Trophoblast cell (in vitro differentiated cells and primary cell): ENCODE measurements around the gene CBR1.
A peak's percentile ranks its signal among the peaks of the same experiment; 100 is the strongest.

ENCODE experiments used
- DNase-seq, 2 donors: peaks; one replicate each; pipeline ENCODE4 v3.0.0-alpha.2; 2016
- H2AFZ ChIP-seq: 2 replicates; pipeline ENCODE4 v1.6.1; 2013; ENCODE audit warnings: low read length, moderate library complexity, mild to moderate bottlenecking; ENCODE audit not compliant: insufficient read depth, poor library complexity
- H2AK5ac ChIP-seq: 2 replicates; pipeline ENCODE4 v1.6.1; 2013; ENCODE audit warnings: mild to moderate bottlenecking, low read length
- H2BK120ac ChIP-seq: 2 replicates; pipeline ENCODE4 v1.6.1; 2013; ENCODE audit warnings: low read length, mild to moderate bottlenecking, moderate library complexity; ENCODE audit not compliant: insufficient read depth, poor library complexity
- H2BK12ac ChIP-seq: 2 replicates; pipeline ENCODE4 v1.6.1; 2013; ENCODE audit warnings: mild to moderate bottlenecking, low read length, moderate library complexity
- H2BK5ac ChIP-seq: 2 replicates; pipeline ENCODE4 v1.6.1; 2013; ENCODE audit warnings: low read length, low read depth, moderate library complexity, mild to moderate bottlenecking; ENCODE audit not compliant: poor library complexity
- H3K14ac ChIP-seq: 2 replicates; pipeline ENCODE4 v1.6.1; 2013; ENCODE audit warnings: mild to moderate bottlenecking, low read length
- H3K18ac ChIP-seq: 2 replicates; pipeline ENCODE4 v1.6.1; 2013; ENCODE audit warnings: mild to moderate bottlenecking, low read length
- H3K23ac ChIP-seq: 2 replicates; pipeline ENCODE4 v1.6.1; 2013; ENCODE audit warnings: low read length
- H3K27ac ChIP-seq: 2 replicates; pipeline ENCODE4 v1.5.1; 2013; ENCODE audit warnings: low read depth, mild to moderate bottlenecking, inconsistent platforms, low read length, moderate library complexity
- H3K27me3 ChIP-seq: 2 replicates; pipeline ENCODE4 v1.6.1; 2013; ENCODE audit warnings: inconsistent platforms, mild to moderate bottlenecking, low read length, moderate library complexity; ENCODE audit not compliant: insufficient read depth
- H3K36me3 ChIP-seq, 2 experiments: 1 replicate in 1 of 2; 2 replicates in 1 of 2; pipeline ENCODE4 v1.6.1; 2013; ENCODE audit warnings: low read length in 2 of 2, mild to moderate bottlenecking in 2 of 2, moderate library complexity in 1 of 2; ENCODE audit not compliant: insufficient read depth in 2 of 2, control insufficient read depth in 1 of 2
- H3K4ac ChIP-seq: 2 replicates; pipeline ENCODE4 v1.6.1; 2013; ENCODE audit warnings: low read depth, mild to moderate bottlenecking, low read length, moderate library complexity
- H3K4me1 ChIP-seq, 2 experiments: 1 replicate in 1 of 2; 2 replicates in 1 of 2; pipeline ENCODE4 v1.6.1; 2013; ENCODE audit warnings: low read length in 2 of 2, mild to moderate bottlenecking in 2 of 2, moderate library complexity in 1 of 2; ENCODE audit not compliant: insufficient read depth in 2 of 2, control insufficient read depth in 1 of 2
- H3K4me2 ChIP-seq: 2 replicates; pipeline ENCODE4 v1.6.1; 2013; ENCODE audit warnings: inconsistent platforms, mild to moderate bottlenecking, low read length, moderate library complexity
- H3K4me3 ChIP-seq: 2 replicates; pipeline ENCODE4 v1.5.1; 2013; ENCODE audit warnings: mild to moderate bottlenecking, low read depth, low read length, inconsistent platforms
- H3K79me1 ChIP-seq: one replicate; pipeline ENCODE4 v1.6.1; 2013; ENCODE audit warnings: low read length
- H3K79me2 ChIP-seq: 2 replicates; pipeline ENCODE4 v1.6.1; 2013; ENCODE audit warnings: low read length, mild to moderate bottlenecking; ENCODE audit not compliant: control insufficient read depth, insufficient read depth, poor library complexity
- H3K9ac ChIP-seq: 2 replicates; pipeline ENCODE4 v1.6.1; 2013; ENCODE audit warnings: mild to moderate bottlenecking, low read length
- H3K9me3 ChIP-seq: 2 replicates; pipeline ENCODE4 v1.6.1; 2013; ENCODE audit warnings: low read depth, mild to moderate bottlenecking, control low read depth, inconsistent platforms, low read length; ENCODE audit not compliant: insufficient read depth
- H4K12ac ChIP-seq: 2 replicates; pipeline ENCODE4 v1.6.1; 2013; ENCODE audit warnings: low read depth, mild to moderate bottlenecking, low read length, moderate library complexity
- H4K8ac ChIP-seq: 2 replicates; pipeline ENCODE4 v1.6.1; 2013; ENCODE audit warnings: low read depth, mild to moderate bottlenecking, low read length, moderate library complexity
- H4K91ac ChIP-seq: one replicate; pipeline ENCODE4 v1.6.1; 2013; ENCODE audit warnings: low read depth, mild to moderate bottlenecking, low read length, moderate library complexity
- WGBS: extraction: QIAGEN DNeasy Blood & Tissue Kit; methylation state at CpG from one replicate; pipeline ENCODE4 v1.1.7; 2013; ENCODE audit warnings: missing lambda C conversion rate; ENCODE audit not compliant: insufficient read length, insufficient coverage; ENCODE audit errors: extremely low coverage; 5-methylcytosine and 5-hydroxymethylcytosine counted together

Gene CBR1

GRCh38 chr21:36030581-36031189, 39.1 kb upstream of the CBR1 start:
- Histone ChIP-seq H2BK5ac (peak overlapping the region; percentile 65), H4K91ac (peak overlapping the region; percentile 68), H3K9me3 (peaks cover 6% of the 10 kb centered on the region)

GRCh38 chr21:36032647-36033406, 37.0 kb upstream of the CBR1 start:
- peak overlapping the region; percentile 34 for H2BK12ac ChIP-seq

More at GRCh38 chr21:36030581-36031189, 39.1 kb upstream of the CBR1 start:
- peak overlapping the region; percentile 49 for H3K14ac ChIP-seq
- H4K12ac ChIP-seq: no peak overlapping the region
- peak overlapping the region; percentile 47 for H2BK120ac ChIP-seq
- H3K79me1 ChIP-seq: peaks cover 32% of the 10 kb centered on the region
- H3K18ac ChIP-seq: no peak overlapping the region
- H2BK12ac ChIP-seq: peak overlapping the region; percentile 35
- H3K4me2 ChIP-seq: no peak overlapping the region
- H2AK5ac ChIP-seq: peak overlapping the region; percentile 62
- H3K79me2 ChIP-seq: peaks cover 6% of the 10 kb centered on the region
- H3K4me3 ChIP-seq: no peak overlapping the region
- WGBS: no CpG with 5 or more reads among the region's 16 CpGs
- peak overlapping the region; percentile 19 for H3K4ac ChIP-seq
- H2AFZ ChIP-seq: no peak overlapping the region
- DNase-seq: no peak
- no peaks in the 10 kb centered on the region for H3K27me3 ChIP-seq
- peak overlapping the region; percentile 77 for H3K27ac ChIP-seq
- H3K9ac ChIP-seq: no peak overlapping the region
- H3K36me3 ChIP-seq: peaks cover 5 to 6% of the 10 kb centered on the region in 2 experiments
- no peak overlapping the region for H3K23ac ChIP-seq
- H4K8ac ChIP-seq: peak overlapping the region; percentile 55
- H3K4me1 ChIP-seq: peaks cover 19 to 28% of the 10 kb centered on the region in 2 experiments

DNA sequence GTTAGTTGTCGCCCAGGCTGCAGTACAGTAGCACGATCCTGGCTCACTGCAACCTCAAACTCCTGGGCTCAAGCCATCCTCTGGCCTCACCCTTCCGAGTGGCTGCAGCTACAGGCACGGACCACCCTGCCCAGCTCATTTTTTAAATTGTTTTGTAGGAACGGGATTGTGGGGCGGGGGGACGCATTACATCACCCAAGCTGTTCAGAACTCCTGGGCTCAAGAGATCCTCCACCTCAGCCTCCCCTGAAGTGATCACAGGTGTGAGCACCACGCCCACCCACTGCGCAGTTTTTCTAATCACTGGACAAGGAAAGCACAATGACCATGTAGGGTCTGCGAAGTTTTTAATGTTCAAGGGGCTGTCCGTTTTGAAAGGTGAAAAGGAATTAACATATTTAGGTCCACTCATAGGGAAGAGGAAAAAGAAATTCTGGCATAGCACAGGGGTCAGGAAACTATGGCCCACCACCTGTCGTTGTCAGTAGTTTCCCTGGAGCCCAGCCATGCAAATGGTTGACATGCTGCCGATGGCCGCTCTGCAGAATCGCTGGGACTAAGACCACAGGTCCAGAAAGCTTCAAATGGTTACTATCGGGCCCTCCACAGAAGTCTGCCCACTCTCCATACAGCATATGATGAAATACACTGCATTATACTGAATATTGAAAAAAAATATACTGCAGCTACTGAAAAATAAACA, 35.5 kb upstream of the CBR1 start:
- H3K4me2 ChIP-seq: no peak overlapping the region
- H3K4me1 ChIP-seq: peaks cover 19 to 26% of the 10 kb centered on the region in 2 experiments
- H2BK12ac ChIP-seq: peak overlapping the region; percentile 67
- H4K91ac ChIP-seq: peak overlapping the region; percentile 73
- no peak for DNase-seq
- H4K12ac ChIP-seq: no peak overlapping the region
- H2AK5ac ChIP-seq: peak overlapping the region; percentile 40
- no peak overlapping the region for H3K27ac ChIP-seq
- peaks cover 6% of the 10 kb centered on the region for H3K9me3 ChIP-seq
- no peak overlapping the region for H2AFZ ChIP-seq
- peak overlapping the region; percentile 56 for H3K14ac ChIP-seq
- peak overlapping the region; percentile 12 for H4K8ac ChIP-seq
- peak overlapping the region; percentile 56 for H2BK120ac ChIP-seq
- H2BK5ac ChIP-seq: peak overlapping the region; percentile 71
- peaks cover 15 to 17% of the 10 kb centered on the region in 2 experiments for H3K36me3 ChIP-seq
- WGBS: no CpG with 5 or more reads among the region's 16 CpGs
- H3K9ac ChIP-seq: no peak overlapping the region
- no peak overlapping the region for H3K23ac ChIP-seq
- peaks cover 6% of the 10 kb centered on the region for H3K79me2 ChIP-seq
- H3K4ac ChIP-seq: peak overlapping the region; percentile 52
- H3K4me3 ChIP-seq: no peak overlapping the region
- no peaks in the 10 kb centered on the region for H3K27me3 ChIP-seq
- H3K79me1 ChIP-seq: peaks cover 28% of the 10 kb centered on the region
- H3K18ac ChIP-seq: peak overlapping the region; percentile 55

More at GRCh38 chr21:36032647-36033406, 37.0 kb upstream of the CBR1 start:
- peak overlapping the region; percentile 13 for H2BK120ac ChIP-seq
- no peak overlapping the region for H3K9ac ChIP-seq
- no peak overlapping the region for H4K12ac ChIP-seq
- no peaks in the 10 kb centered on the region for H3K27me3 ChIP-seq
- peak overlapping the region; percentile 5 for H3K27ac ChIP-seq
- H2AK5ac ChIP-seq: no peak overlapping the region
- WGBS: no CpG with 5 or more reads among the region's 28 CpGs
- no peak overlapping the region for H4K8ac ChIP-seq
- peak overlapping the region; percentile 59 for H4K91ac ChIP-seq
- peak overlapping the region; percentile 15 for H3K14ac ChIP-seq
- no peak overlapping the region for H3K4me3 ChIP-seq
- H3K4ac ChIP-seq: no peak overlapping the region
- H3K18ac ChIP-seq: no peak overlapping the region
- H3K4me2 ChIP-seq: no peak overlapping the region
- no peak for DNase-seq
- H2AFZ ChIP-seq: no peak overlapping the region
- peaks cover 6% of the 10 kb centered on the region for H3K9me3 ChIP-seq
- H2BK5ac ChIP-seq: peak overlapping the region; percentile 10
- peaks cover 28% of the 10 kb centered on the region for H3K79me1 ChIP-seq
- H3K36me3 ChIP-seq: peaks cover 7 to 8% of the 10 kb centered on the region in 2 experiments
- no peak overlapping the region for H3K23ac ChIP-seq
- peaks cover 19 to 28% of the 10 kb centered on the region in 2 experiments for H3K4me1 ChIP-seq
- H3K79me2 ChIP-seq: peaks cover 6% of the 10 kb centered on the region

DNA sequence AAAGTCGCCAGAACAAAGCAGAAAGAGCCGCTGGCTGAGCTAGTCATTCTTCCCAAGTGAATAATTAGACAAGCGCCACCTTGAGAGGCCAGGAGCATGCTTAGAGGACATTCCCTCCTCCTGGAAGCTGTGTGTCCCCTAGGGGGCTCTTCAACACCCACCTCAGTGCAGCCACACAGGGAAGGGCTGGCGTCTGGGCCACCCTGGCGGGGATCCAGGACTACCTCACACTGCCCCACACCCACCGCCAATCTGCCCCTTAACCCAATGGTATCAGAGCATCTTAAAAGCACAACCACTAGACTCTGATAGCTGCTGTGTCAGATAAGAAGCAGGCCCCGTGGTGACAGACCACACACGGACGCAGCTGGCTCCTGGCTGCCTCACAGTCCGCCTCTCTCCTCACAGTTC, 34.4 kb upstream of the CBR1 start:
- no CpG with 5 or more reads among the region's 10 CpGs for WGBS
- H2AK5ac ChIP-seq: no peak overlapping the region

More for the DNA sequence above, 34.4 kb upstream of the CBR1 start:
- Histone ChIP-seq H3K4me2 (no peak overlapping the region), H2AFZ (no peak overlapping the region), H3K14ac (peak overlapping the region; percentile 97), H4K91ac (peak overlapping the region; percentile 97), H2BK5ac (peak overlapping the region; percentile 89), H3K27me3 (no peaks in the 10 kb centered on the region), H3K4ac (no peak overlapping the region), H2BK12ac (peak overlapping the region; percentile 88), H3K79me2 (peaks cover 6% of the 10 kb centered on the region), H3K9ac (no peak overlapping the region), H4K8ac (peak overlapping the region; percentile 82), H3K79me1 (peaks cover 22% of the 10 kb centered on the region), H3K4me1 (peaks cover 17 to 26% of the 10 kb centered on the region in 2 experiments), H3K9me3 (peaks cover 6% of the 10 kb centered on the region), H3K36me3 (peaks cover 18 to 22% of the 10 kb centered on the region in 2 experiments), H3K23ac (no peak overlapping the region), H3K4me3 (no peak overlapping the region), H4K12ac (no peak overlapping the region), H3K18ac (no peak overlapping the region), H2BK120ac (peak overlapping the region; percentile 85), H3K27ac (peak overlapping the region; percentile 88)
- no peak for DNase-seq
